ENCODE results near the gene BIRC5. TPM values are rescaled to one million over a fixed set of nuclear protein-coding genes. Genes with fewer than 3 reads are reported as not detected.
A peak's percentile ranks its signal among the peaks of the same experiment; 100 is the strongest.
"Not testable (repeated sequence)": the region's sequence is repeated elsewhere in the genome, so short reads cannot be mapped to it uniquely, and the experiment has no call there.

Gene BIRC5
- total RNA-seq, result 10 to 100 TPM; 86.1 to 86.5 TPM

- Mint-ChIP-seq H3K4me1 (peaks cover 23% of the 10 kb centered on the region), H3K27me3 (no peaks in the 10 kb centered on the region), H3K9me3 (no peaks in the 10 kb centered on the region), H3K4me3 (peak within 1 kb of the TSS; percentile 97), H3K27ac (peak within 1 kb of the TSS; percentile 89), H3K36me3 (ENCODE audit: low read depth) (peaks cover 26% of the 10 kb centered on the region)
- DNase-seq, result peak; percentile 93
- ChIA-PET CTCF (interaction anchor here (2.0 kb wide), 1 partner anchor 130 kb away, joined by 5 read pairs; no protein-coding TSS in a partner anchor), POLR2A (interaction anchor here (0.7 to 2.0 kb wide), 10 partner anchors 10 to 92 kb away, joined by 3 to 9 read pairs (median 4); partner anchors contain the start of genes AFMID, TK1 and TMC6)
These were observed at the start of gene BIRC5 for GRCh38 chr17:78214016-78214705. TSS of gene BIRC5 (plus strand) at chr17:78214253. CDS start at chr17:78214317, 64 bp downstream.

- no peaks in the 10 kb centered on the region for H3K27me3 Mint-ChIP-seq
- no peak overlapping the region for H3K27ac Mint-ChIP-seq
- no peak overlapping the region for H3K4me3 Mint-ChIP-seq
- no peak for DNase-seq
- no peaks in the 10 kb centered on the region for H3K9me3 Mint-ChIP-seq
- peaks cover 8% of the 10 kb centered on the region for H3K4me1 Mint-ChIP-seq
- no peaks in the 10 kb centered on the region for H3K36me3 Mint-ChIP-seq (ENCODE audit: low read depth)
- POLR2A ChIA-PET, result interaction anchor here (0.7 kb wide), 1 partner anchor 23 kb away, joined by 3 read pairs; no protein-coding TSS in a partner anchor
- CTCF ChIA-PET, result interaction anchor here (0.9 to 1.7 kb wide), 3 partner anchors 12 to 18 kb away, joined by 4 to 11 read pairs (median 5); no protein-coding TSS in a partner anchor
These were observed 49.1 kb upstream of the BIRC5 start for GRCh38 chr17:78164748-78165607.

- CTCF ChIA-PET, result interaction anchor here (1.3 kb wide), 1 partner anchor 10 kb away, joined by 4 read pairs; no protein-coding TSS in a partner anchor
- DNase-seq, result no peak
- H3K27me3 Mint-ChIP-seq, result no peaks in the 10 kb centered on the region
- peaks cover 18% of the 10 kb centered on the region for H3K4me1 Mint-ChIP-seq
- no peak overlapping the region for H3K4me3 Mint-ChIP-seq
- H3K27ac Mint-ChIP-seq, result no peak overlapping the region
- POLR2A ChIA-PET, result no interaction called here
- no peaks in the 10 kb centered on the region for H3K9me3 Mint-ChIP-seq
- peaks cover 3% of the 10 kb centered on the region for H3K36me3 Mint-ChIP-seq (ENCODE audit: low read depth)
These were observed 47.6 kb upstream of the BIRC5 start for GRCh38 chr17:78166416-78166815.

- Mint-ChIP-seq H3K36me3 (ENCODE audit: low read depth) (peaks cover 19% of the 10 kb centered on the region), H3K4me1 (peaks cover 38% of the 10 kb centered on the region), H3K27ac (peak within 1 kb of the TSS; percentile 66), H3K9me3 (no peaks in the 10 kb centered on the region), H3K27me3 (no peaks in the 10 kb centered on the region), H3K4me3 (peak within 1 kb of the TSS; percentile 67)
- ChIA-PET POLR2A (interaction anchor here (0.9 to 10.2 kb wide), 8 partner anchors 10 to 43 kb away, joined by 3 to 69 read pairs (median 8); partner anchors contain the start of genes AFMID, TK1, TMC6 and TMC8), CTCF (interaction anchor here (1.8 kb wide), 1 partner anchor 38 kb away, joined by 5 read pairs; the partner anchor contains the start of gene TMC8)
- peak; percentile 89 for DNase-seq
These were observed 45.7 kb upstream of the BIRC5 start, which contains the start of gene SYNGR2 for GRCh38 chr17:78168242-78168902. TSS of gene SYNGR2 (plus strand) at chr17:78168581. CDS start at chr17:78168617, 36 bp downstream.

GRCh38 chr17:78168903-78169793 is 44.9 kb upstream of the BIRC5 start:
- DNase-seq, result peak; percentile 44
- POLR2A ChIA-PET, result interaction anchor here (0.9 to 10.2 kb wide), 12 partner anchors 8 to 56 kb away, joined by 3 to 69 read pairs (median 4); partner anchors contain the start of genes AFMID, TK1, TMC6 and TMC8
- H3K4me3 Mint-ChIP-seq, result peak overlapping the region; percentile 64
- peak overlapping the region; percentile 40 for H3K27ac Mint-ChIP-seq
- H3K36me3 Mint-ChIP-seq (ENCODE audit: low read depth), result peaks cover 27% of the 10 kb centered on the region
- no peaks in the 10 kb centered on the region for H3K9me3 Mint-ChIP-seq
- CTCF ChIA-PET, result interaction anchor here (1.0 to 1.8 kb wide), 2 partner anchors 39 to 152 kb away, joined by 3 to 5 read pairs; partner anchors contain the start of gene TMC8
- no peaks in the 10 kb centered on the region for H3K27me3 Mint-ChIP-seq
- peaks cover 45% of the 10 kb centered on the region for H3K4me1 Mint-ChIP-seq

GRCh38 chr17:78170692-78171590 is 43.1 kb upstream of the BIRC5 start:
- Mint-ChIP-seq H3K27me3 (no peaks in the 10 kb centered on the region), H3K9me3 (no peaks in the 10 kb centered on the region), H3K4me1 (peaks cover 61% of the 10 kb centered on the region), H3K4me3 (peak overlapping the region; percentile 24), H3K36me3 (ENCODE audit: low read depth) (peaks cover 37% of the 10 kb centered on the region), H3K27ac (peak overlapping the region; percentile 36)
- POLR2A ChIA-PET, result interaction anchor here (1.0 to 10.2 kb wide), 6 partner anchors 14 to 41 kb away, joined by 3 to 69 read pairs (median 10); partner anchors contain the start of genes AFMID, TK1 and TMC8
- no peak for DNase-seq
- CTCF ChIA-PET, result no interaction called here

GRCh38 chr17:78171591-78172248 is 42.3 kb upstream of the BIRC5 start:
- H3K27me3 Mint-ChIP-seq, DNase-seq, CTCF ChIA-PET, H3K4me3 Mint-ChIP-seq, H3K9me3 Mint-ChIP-seq: not testable (repeated sequence)
- Mint-ChIP-seq H3K36me3 (ENCODE audit: low read depth) (peaks cover 40% of the 10 kb centered on the region), H3K4me1 (peaks cover 68% of the 10 kb centered on the region), H3K27ac (peak overlapping the region; percentile 90)
- POLR2A ChIA-PET, result interaction anchor here (1.0 to 10.2 kb wide), 3 partner anchors 13 to 37 kb away, joined by 3 to 69 read pairs (median 12); partner anchors contain the start of genes AFMID and TK1

GRCh38 chr17:78172249-78173051 is 41.6 kb upstream of the BIRC5 start:
- no peaks in the 10 kb centered on the region for H3K9me3 Mint-ChIP-seq
- H3K36me3 Mint-ChIP-seq (ENCODE audit: low read depth), result peaks cover 46% of the 10 kb centered on the region
- peak overlapping the region; percentile 90 for H3K27ac Mint-ChIP-seq
- H3K4me1 Mint-ChIP-seq, result peaks cover 73% of the 10 kb centered on the region
- H3K27me3 Mint-ChIP-seq, result no peaks in the 10 kb centered on the region
- ChIA-PET POLR2A (interaction anchor here (0.6 to 10.2 kb wide), 7 partner anchors 9 to 77 kb away, joined by 3 to 69 read pairs (median 4); partner anchors contain the start of genes AFMID and TK1), CTCF (interaction anchor here (0.8 kb wide), 1 partner anchor 18 kb away, joined by 4 read pairs; no protein-coding TSS in a partner anchor)
- H3K4me3 Mint-ChIP-seq, result no peak overlapping the region
- DNase-seq, result no peak

GRCh38 chr17:78173097-78173715 is 40.8 kb upstream of the BIRC5 start:
- H3K4me1 Mint-ChIP-seq, result peaks cover 73% of the 10 kb centered on the region

More at GRCh38 chr17:78173097-78173715, 40.8 kb upstream of the BIRC5 start:
- Mint-ChIP-seq H3K4me3 (no peak overlapping the region), H3K9me3 (no peaks in the 10 kb centered on the region), H3K27me3 (no peaks in the 10 kb centered on the region), H3K36me3 (ENCODE audit: low read depth) (peaks cover 46% of the 10 kb centered on the region), H3K27ac (peak overlapping the region; percentile 90)
- POLR2A ChIA-PET, result interaction anchor here (0.6 to 10.2 kb wide), 7 partner anchors 10 to 76 kb away, joined by 3 to 69 read pairs (median 4); partner anchors contain the start of genes AFMID and TK1
- DNase-seq, result peak; percentile 53
- CTCF ChIA-PET, result interaction anchor here (0.8 to 4.1 kb wide), 2 partner anchors 17 to 88 kb away, joined by 4 to 35 read pairs; no protein-coding TSS in a partner anchor

All from activated CD4-positive, alpha-beta memory T cell treated with anti-CD3 and anti-CD28 coated beads, Interleukin-2, amount 10 ng/mL, durations not matched to agents 7 days and 5 days (primary cell).